ENCODE measurements around the gene SMPD2.

- TF ChIP-seq TAF1 (IDR thresholded peaks at IDR 0.05; ENCODE audit: low read depth): no peak
- no peak for TF ChIP-seq MAX (IDR thresholded peaks at IDR 0.05)
- no peak for TF ChIP-seq TEAD4 (IDR thresholded peaks at IDR 0.05)
- TF ChIP-seq EP300 (IDR thresholded peaks at IDR 0.05; ENCODE audit: borderline replicate concordance): no peak
- no peak for TF ChIP-seq RAD21 (IDR thresholded peaks at IDR 0.05; ENCODE audit: low read depth)
- no peak for TF ChIP-seq CREB1 (IDR thresholded peaks at IDR 0.05; ENCODE audit: low read depth)
Measured at GRCh38 chr6:109483735-109484057, 43.2 kb downstream of the SMPD2 start.
